Germinal center (tissue), 1 donor: ENCODE measurements around the gene CARD10.
"Not testable (repeated sequence)": the region's sequence is repeated elsewhere in the genome, so short reads cannot be mapped to it uniquely, and the experiment has no call there.

Source experiments
- DNase-seq: peaks from one replicate; pipeline ENCODE4 v3.0.0; 2012; ENCODE audit warnings: mixed read lengths, low spot score

CARD10 gene

GRCh38 chr22:37527081-37527752 lies 8.0 kb upstream of the CARD10 start:
- not testable (repeated sequence) for DNase-seq

- DNase-seq = no peak
Measured at GRCh38 chr22:37526376-37526775, 7.2 kb upstream of the CARD10 start.

DNA sequence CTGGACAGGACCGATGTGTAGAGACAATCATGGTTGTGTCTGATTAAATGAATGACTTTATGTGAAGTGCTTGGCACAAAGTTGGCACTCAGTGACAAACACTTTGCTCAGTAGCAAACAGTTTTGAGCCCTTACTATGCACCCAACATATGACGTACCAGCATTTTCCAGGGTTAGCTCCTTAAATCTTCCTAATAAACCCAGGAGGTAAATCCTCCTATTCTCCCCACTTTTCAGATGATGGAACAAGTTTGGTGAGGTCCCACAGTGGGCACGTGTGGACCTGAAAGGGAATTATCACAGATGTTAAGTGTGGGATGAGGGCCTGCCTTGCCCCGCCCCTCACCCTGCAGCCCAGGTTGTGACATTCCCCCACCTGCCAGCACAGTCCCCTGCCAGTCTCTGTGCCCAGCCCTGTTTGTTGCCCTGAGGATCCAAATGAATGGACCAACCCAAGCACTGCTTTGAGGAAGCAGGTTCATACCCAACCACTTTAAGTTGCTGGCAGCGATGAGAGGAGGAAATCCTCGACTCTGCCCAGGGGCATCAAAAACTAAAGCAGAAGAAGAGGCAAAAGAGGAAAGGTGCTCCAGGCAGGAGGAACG lies 6.6 kb upstream of the CARD10 start:
- no peak for DNase-seq

GRCh38 chr22:37525073-37525745 lies 6.0 kb upstream of the CARD10 start:
- no peak for DNase-seq

GRCh38 chr22:37522482-37522881 lies 3.3 kb upstream of the CARD10 start:
- DNase-seq = no peak

- no peak for DNase-seq
Measured at GRCh38 chr22:37521236-37521739, 2.1 kb upstream of the CARD10 start.

DNA sequence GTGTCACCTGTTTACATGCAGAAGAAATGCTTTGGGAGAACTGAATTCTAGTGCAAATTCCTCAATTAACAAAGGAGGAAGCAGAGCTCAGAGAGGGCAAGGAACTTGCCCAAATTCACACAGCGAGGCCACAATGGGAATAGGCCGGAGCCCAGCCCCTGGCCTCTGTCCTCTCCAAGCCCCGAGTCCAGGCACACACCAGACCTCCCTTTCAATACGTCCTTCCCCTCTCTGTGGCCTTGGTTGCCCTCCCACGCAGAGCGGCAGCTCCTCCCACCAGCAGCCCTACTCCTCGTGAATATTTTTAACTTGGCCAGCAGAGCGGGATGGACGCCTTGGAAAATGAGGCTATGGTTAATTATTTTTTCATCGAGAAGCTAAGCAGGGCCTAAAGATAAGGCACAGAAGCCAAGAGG lies 1.6 kb upstream of the CARD10 start:
- DNase-seq = no peak

- DNase-seq = no peak
Measured at GRCh38 chr22:37518509-37519267, 527 bp downstream of the CARD10 start.

DNA sequence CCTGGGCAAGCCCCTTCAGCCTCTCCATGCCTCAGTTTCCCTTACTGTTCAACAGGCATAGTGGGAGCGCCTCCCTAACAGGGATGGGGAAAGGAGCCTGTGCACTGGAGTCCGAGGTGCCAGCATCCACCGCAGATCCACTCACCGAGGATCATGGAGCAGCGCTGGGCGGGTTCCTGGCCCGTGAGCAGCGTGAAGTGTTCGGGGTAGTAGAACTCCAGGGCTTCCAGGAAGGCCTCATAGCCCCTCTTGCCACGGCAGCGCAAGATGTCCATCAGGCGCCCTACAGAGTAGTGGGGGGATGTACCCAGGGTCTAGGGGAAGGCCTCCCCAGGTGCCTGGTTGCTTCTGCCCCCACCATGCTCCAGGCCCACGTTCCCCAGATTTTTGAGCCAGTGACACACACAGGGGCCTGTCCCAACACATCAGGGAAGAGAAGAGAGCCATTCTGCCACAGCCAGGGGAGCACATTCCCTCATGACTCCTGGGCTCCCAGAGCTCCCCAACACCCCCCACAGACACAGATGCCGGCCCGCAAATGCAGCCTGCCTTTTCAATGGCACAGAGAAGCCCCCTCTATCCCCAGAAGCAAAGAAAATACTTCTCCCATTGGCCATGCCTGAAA lies 1.3 kb downstream of the CARD10 start:
- DNase-seq = no peak

GRCh38 chr22:37516456-37516855 lies 2.8 kb downstream of the CARD10 start:
- DNase-seq = no peak

- DNase-seq = no peak
Measured at GRCh38 chr22:37515901-37516300, 3.3 kb downstream of the CARD10 start.

- no peak for DNase-seq
Measured at GRCh38 chr22:37514526-37515051, 4.6 kb downstream of the CARD10 start.

GRCh38 chr22:37511395-37512104 lies 7.7 kb downstream of the CARD10 start:
- DNase-seq = no peak

DNA sequence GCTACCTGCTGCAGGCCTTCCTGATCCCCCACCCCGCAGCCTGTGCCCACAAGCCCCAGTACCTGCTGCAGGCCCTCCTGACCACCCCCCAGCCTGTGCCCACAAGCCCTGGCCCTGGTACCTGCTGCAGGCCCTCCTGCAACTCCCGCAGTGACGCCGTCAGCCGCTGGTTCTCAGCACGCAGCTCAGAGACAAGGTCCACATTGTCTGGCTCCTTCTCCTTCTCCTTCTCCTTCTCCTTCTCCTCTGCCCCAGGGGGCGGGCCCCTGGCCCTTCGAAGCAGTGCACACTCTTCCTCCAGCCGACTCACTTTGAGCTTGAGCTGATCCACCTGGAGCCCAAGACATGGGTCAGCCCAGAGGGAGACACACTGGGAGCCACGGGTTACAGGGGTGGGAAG lies 9.1 kb downstream of the CARD10 start:
- no peak for DNase-seq

DNA sequence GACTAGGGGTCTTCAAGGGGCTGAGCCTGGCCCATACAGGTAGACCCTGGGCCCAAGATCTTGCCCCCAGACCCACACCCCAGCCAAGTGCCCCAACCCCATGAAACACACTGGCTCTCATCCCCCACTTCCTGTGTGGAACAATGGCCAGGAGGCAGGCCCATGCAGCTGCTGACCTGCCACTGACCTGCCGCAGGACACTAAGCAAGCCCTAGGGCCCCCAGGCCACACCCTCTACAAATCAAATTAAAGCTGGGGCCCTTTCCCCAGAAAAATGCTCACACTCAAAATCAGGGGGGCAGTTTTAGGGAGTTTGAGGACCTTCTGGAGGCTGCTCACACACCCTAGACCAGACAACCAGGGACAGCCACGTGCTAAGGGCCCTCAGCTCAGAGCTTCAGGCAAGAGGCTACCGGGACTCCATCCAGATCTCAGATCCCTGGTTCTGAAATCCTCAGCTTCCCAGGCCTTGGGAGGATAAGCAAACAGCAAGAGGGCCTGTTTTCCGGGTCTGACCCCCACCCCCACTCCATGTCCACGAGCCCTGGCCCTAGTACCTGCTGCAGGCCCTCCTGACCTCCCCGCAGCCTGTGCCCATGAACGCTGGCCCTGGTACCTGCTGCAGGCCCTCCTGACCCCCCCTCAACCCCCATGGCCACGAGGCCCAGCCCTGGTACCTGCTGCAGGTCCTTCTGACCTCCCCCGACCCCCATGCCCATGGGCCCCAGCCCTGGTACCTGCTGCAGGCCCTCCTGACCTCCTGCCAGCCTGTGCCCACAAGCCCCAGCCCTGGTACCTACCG lies 10.0 kb downstream of the CARD10 start:
- DNase-seq = no peak

DNA sequence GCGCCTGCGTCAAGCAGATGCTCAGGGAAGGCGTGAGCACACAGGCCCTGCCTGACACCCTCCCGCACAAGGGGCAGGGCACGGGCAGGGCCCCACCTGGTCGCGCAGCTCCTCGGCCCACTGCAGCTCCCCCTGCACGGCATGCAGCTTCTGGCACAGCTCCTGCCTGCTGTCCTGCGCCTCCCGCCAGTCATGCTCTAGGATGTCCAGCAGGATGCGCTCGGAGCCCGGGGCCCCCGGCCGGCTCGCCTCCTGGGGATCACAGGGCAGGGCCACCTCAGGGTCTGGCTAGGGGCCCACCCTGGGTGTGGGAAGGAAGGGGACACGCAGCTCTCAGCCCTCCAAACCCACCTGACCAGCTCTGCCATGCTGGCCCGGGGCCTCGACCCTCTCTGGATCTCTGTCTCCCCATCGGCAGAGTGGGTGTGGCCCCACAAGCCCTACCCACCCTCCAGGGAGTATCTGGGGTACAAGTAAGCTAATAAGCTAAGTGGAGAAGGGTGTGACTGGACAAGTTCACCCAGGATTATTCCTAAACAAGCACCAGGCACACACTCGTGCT lies 10.7 kb downstream of the CARD10 start:
- no peak for DNase-seq

GRCh38 chr22:37507731-37508130 lies 11.5 kb downstream of the CARD10 start:
- DNase-seq = no peak

DNA sequence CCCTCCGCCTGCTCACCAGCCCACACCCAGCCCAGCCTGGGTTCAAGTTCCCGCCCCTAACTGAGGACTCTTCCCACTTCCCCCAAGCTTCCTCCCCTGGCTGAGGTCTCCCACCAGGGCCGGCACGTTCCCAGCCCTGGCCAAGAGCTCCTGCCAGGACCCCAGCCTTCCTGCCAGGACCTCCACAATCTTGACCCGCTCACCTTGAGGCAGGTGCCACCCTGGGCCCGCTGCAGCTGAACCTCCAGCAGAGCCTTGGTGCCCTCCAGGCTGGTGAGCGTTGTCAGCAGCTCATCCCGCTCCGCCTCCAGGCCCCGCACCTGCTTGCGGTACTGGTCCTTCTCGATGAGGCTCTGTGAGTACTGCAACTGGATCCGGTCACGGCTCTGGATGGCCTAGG lies 13.2 kb downstream of the CARD10 start:
- DNase-seq = no peak

GRCh38 chr22:37505565-37505964 lies 13.7 kb downstream of the CARD10 start:
- DNase-seq = no peak

DNA sequence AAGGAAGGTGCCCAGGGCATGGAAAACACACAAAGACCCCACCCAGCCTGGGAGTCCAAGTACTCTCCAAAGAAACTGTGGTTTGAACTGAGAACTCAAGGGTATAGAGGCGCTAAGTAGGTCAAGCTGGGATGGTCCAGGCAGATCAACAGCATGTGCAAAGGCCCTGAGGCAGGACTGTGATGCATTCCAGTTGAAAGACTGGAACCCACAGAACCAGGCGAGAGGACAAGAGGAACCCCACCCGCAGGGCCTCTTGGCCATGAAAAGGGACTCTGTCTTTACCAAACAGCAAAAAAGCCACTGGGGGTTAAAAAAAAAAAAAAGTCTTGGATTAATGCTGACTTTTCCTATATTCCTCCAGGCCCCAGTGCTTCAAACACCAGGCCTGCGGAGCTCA lies 14.3 kb downstream of the CARD10 start:
- no peak for DNase-seq
